Mesendoderm (in vitro differentiated cells): Measurements from ENCODE around the gene IFT80.

ENCODE experiments used
- DNase-seq: peaks from one replicate; pipeline ENCODE4 v3.0.0; 2013
- H2AK5ac ChIP-seq: 2 replicates; pipeline ENCODE4 v1.6.1; 2013; ENCODE audit warnings: low read length, inconsistent platforms
- H2BK120ac ChIP-seq: 2 replicates; pipeline ENCODE4 v1.6.1; 2013; ENCODE audit warnings: low read depth, mild to moderate bottlenecking, low read length, moderate library complexity, mixed read lengths
- H2BK15ac ChIP-seq: replicated peaks from 2 replicates; pipeline ENCODE4 v1.6.1; 2013; ENCODE audit warnings: low read depth, mild to moderate bottlenecking, moderate library complexity
- H2BK5ac ChIP-seq: 2 replicates; pipeline ENCODE4 v1.6.1; 2013; ENCODE audit warnings: low read length, inconsistent platforms
- H3K18ac ChIP-seq: 2 replicates; pipeline ENCODE4 v1.6.1; 2013; ENCODE audit warnings: mild to moderate bottlenecking, low read length, mixed read lengths
- H3K23ac ChIP-seq: one replicate; pipeline ENCODE4 v1.6.1; 2013; ENCODE audit warnings: low read length
- H3K27ac ChIP-seq: 2 replicates; pipeline ENCODE4 v1.5.1; 2013; ENCODE audit warnings: low read depth, mild to moderate bottlenecking, inconsistent platforms, low read length, moderate library complexity
- H3K27me3 ChIP-seq: 2 replicates; pipeline ENCODE4 v1.6.1; 2013; ENCODE audit warnings: low read length, control low read depth, mild to moderate bottlenecking, inconsistent platforms; ENCODE audit not compliant: insufficient read depth, poor library complexity
- H3K36me3 ChIP-seq: 2 replicates; pipeline ENCODE4 v1.6.1; 2013; ENCODE audit warnings: low read length, inconsistent platforms; ENCODE audit not compliant: control insufficient read depth, insufficient read depth
- H3K4ac ChIP-seq: one replicate; pipeline ENCODE4 v1.6.1; 2013; ENCODE audit warnings: low read depth, mild to moderate bottlenecking, low read length, moderate library complexity
- H3K4me1 ChIP-seq: 2 replicates; pipeline ENCODE4 v1.6.1; 2013; ENCODE audit warnings: low read depth, low read length, inconsistent platforms; ENCODE audit not compliant: control insufficient read depth
- H3K4me2 ChIP-seq: 2 replicates; pipeline ENCODE4 v1.6.1; 2013; ENCODE audit warnings: low read length
- H3K4me3 ChIP-seq: 2 replicates; pipeline ENCODE4 v1.5.1; 2013; ENCODE audit warnings: mild to moderate bottlenecking, low read length
- H3K56ac ChIP-seq: one replicate; pipeline ENCODE4 v1.6.1; 2013; ENCODE audit warnings: low read length
- H3K79me1 ChIP-seq: 2 replicates; pipeline ENCODE4 v1.6.1; 2013; ENCODE audit warnings: low read length, inconsistent platforms
- H3K79me2 ChIP-seq: 2 replicates; pipeline ENCODE4 v1.6.1; 2013; ENCODE audit warnings: mild to moderate bottlenecking, low read length; ENCODE audit not compliant: control insufficient read depth, insufficient read depth
- H3K9ac ChIP-seq: 2 replicates; pipeline ENCODE4 v1.6.1; 2013; ENCODE audit warnings: low read length, inconsistent platforms
- H4K5ac ChIP-seq: one replicate; pipeline ENCODE4 v1.6.1; 2013; ENCODE audit warnings: low read length
- H4K8ac ChIP-seq: one replicate; pipeline ENCODE4 v1.6.1; 2013; ENCODE audit warnings: low read depth, mild to moderate bottlenecking, control low read depth, low read length, moderate library complexity
- WGBS: extraction: QIAGEN DNeasy Blood & Tissue Kit; methylation state at CpG from one replicate; pipeline ENCODE4 v1.1.7; 2013; ENCODE audit warnings: low lambda C conversion rate, missing lambda C conversion rate; ENCODE audit not compliant: insufficient coverage; ENCODE audit errors: extremely low coverage; 5-methylcytosine and 5-hydroxymethylcytosine counted together

The IFT80 gene

GRCh38 chr3:160265088-160265487 is 133.9 kb downstream of the IFT80 start:
- Histone ChIP-seq H3K36me3 (no peaks in the 10 kb centered on the region), H4K8ac (no peak overlapping the region), H3K4ac (no peak overlapping the region), H3K27ac (no peak overlapping the region), H3K79me1 (no peaks in the 10 kb centered on the region), H3K4me3 (no peak overlapping the region), H3K4me1 (no peaks in the 10 kb centered on the region), H3K18ac (no peak overlapping the region), H2AK5ac (no peak overlapping the region), H3K27me3 (no peaks in the 10 kb centered on the region), H3K56ac (no peak overlapping the region), H3K79me2 (no peaks in the 10 kb centered on the region), H3K4me2 (no peak overlapping the region), H2BK5ac (no peak overlapping the region), H3K23ac (no peak overlapping the region), H2BK120ac (no peak overlapping the region), H3K9ac (no peak overlapping the region), H4K5ac (no peak overlapping the region), H2BK15ac (no peak overlapping the region)
- no CpG with 5 or more reads among the region's 2 CpGs for WGBS
- no peak for DNase-seq

GRCh38 chr3:160260587-160261270 is 138.3 kb downstream of the IFT80 start:
- Histone ChIP-seq H3K27me3 (no peaks in the 10 kb centered on the region), H4K8ac (no peak overlapping the region), H3K23ac (no peak overlapping the region), H2BK15ac (no peak overlapping the region), H3K79me2 (no peaks in the 10 kb centered on the region), H2BK5ac (no peak overlapping the region), H3K4me1 (no peaks in the 10 kb centered on the region), H3K4ac (no peak overlapping the region), H3K4me2 (no peak overlapping the region), H3K4me3 (no peak overlapping the region), H4K5ac (no peak overlapping the region), H3K79me1 (no peaks in the 10 kb centered on the region), H3K9ac (no peak overlapping the region), H2AK5ac (no peak overlapping the region), H3K27ac (no peak overlapping the region), H3K36me3 (no peaks in the 10 kb centered on the region), H3K56ac (no peak overlapping the region), H2BK120ac (no peak overlapping the region), H3K18ac (no peak overlapping the region)
- WGBS, result 100% methylated on average over 2 of the region's 7 CpGs
- no peak for DNase-seq

DNA sequence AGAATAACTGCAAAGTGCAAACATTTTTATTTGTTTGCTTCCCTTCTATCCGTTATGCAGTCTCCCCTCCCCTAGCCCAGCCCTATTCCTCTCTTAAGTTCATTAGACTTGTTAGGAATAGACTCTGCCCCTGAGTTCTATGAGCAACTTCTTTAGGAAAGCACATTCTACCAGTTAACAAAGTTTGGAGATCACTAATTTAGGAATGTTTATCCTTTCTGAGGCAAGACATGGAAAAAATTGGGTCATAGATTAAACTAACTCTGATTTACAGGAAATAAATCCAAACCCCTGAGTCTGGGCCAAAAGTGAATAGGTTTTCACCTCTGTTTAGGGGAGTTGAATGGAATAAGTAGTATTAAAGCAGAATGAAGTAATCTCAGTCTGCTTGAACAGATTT is 139.4 kb downstream of the IFT80 start:
- Histone ChIP-seq H2BK120ac (no peak overlapping the region), H2AK5ac (no peak overlapping the region), H2BK15ac (no peak overlapping the region), H4K5ac (no peak overlapping the region), H3K36me3 (no peaks in the 10 kb centered on the region), H2BK5ac (no peak overlapping the region), H4K8ac (no peak overlapping the region), H3K27ac (no peak overlapping the region), H3K4me1 (no peaks in the 10 kb centered on the region), H3K56ac (no peak overlapping the region), H3K79me2 (no peaks in the 10 kb centered on the region), H3K4ac (no peak overlapping the region), H3K79me1 (no peaks in the 10 kb centered on the region), H3K4me2 (no peak overlapping the region), H3K4me3 (no peak overlapping the region), H3K23ac (no peak overlapping the region), H3K18ac (no peak overlapping the region), H3K9ac (no peak overlapping the region), H3K27me3 (no peaks in the 10 kb centered on the region)
- no CpG with 5 or more reads among the region's 1 CpG for WGBS
- no peak for DNase-seq

- Histone ChIP-seq H3K23ac (no peak overlapping the region), H2BK5ac (no peak overlapping the region)
- WGBS, result no CpG with 5 or more reads among the region's 2 CpGs
Measured at GRCh38 chr3:160257606-160258005, 141.4 kb downstream of the IFT80 start.

GRCh38 chr3:160253298-160253697 is 145.7 kb downstream of the IFT80 start:
- Histone ChIP-seq H3K4me2 (no peak overlapping the region), H2AK5ac (no peak overlapping the region), H2BK15ac (no peak overlapping the region), H2BK5ac (no peak overlapping the region), H4K5ac (no peak overlapping the region), H3K4me3 (no peak overlapping the region), H3K36me3 (no peaks in the 10 kb centered on the region), H4K8ac (no peak overlapping the region), H3K4me1 (no peaks in the 10 kb centered on the region), H3K56ac (no peak overlapping the region), H3K23ac (no peak overlapping the region), H3K9ac (no peak overlapping the region), H2BK120ac (no peak overlapping the region), H3K27ac (no peak overlapping the region), H3K79me1 (no peaks in the 10 kb centered on the region), H3K79me2 (no peaks in the 10 kb centered on the region), H3K18ac (no peak overlapping the region), H3K4ac (no peak overlapping the region), H3K27me3 (no peaks in the 10 kb centered on the region)
- no peak for DNase-seq

More at GRCh38 chr3:160257606-160258005, 141.4 kb downstream of the IFT80 start:
- Histone ChIP-seq H3K4me1 (no peaks in the 10 kb centered on the region), H4K5ac (no peak overlapping the region), H3K79me2 (no peaks in the 10 kb centered on the region), H3K4me2 (no peak overlapping the region), H3K79me1 (no peaks in the 10 kb centered on the region), H4K8ac (no peak overlapping the region), H3K4me3 (no peak overlapping the region), H2BK15ac (no peak overlapping the region), H2BK120ac (no peak overlapping the region), H3K56ac (no peak overlapping the region), H3K4ac (no peak overlapping the region), H3K27ac (no peak overlapping the region), H3K9ac (no peak overlapping the region), H3K27me3 (no peaks in the 10 kb centered on the region), H3K18ac (no peak overlapping the region), H2AK5ac (no peak overlapping the region), H3K36me3 (no peaks in the 10 kb centered on the region)
- DNase-seq, result no peak

- no peak overlapping the region for H3K23ac ChIP-seq
- H2BK120ac ChIP-seq, result no peak overlapping the region
- DNase-seq, result no peak
- H3K4me2 ChIP-seq, result no peak overlapping the region
- no peak overlapping the region for H2BK15ac ChIP-seq
- H3K18ac ChIP-seq, result no peak overlapping the region
- no peaks in the 10 kb centered on the region for H3K36me3 ChIP-seq
- no peak overlapping the region for H4K8ac ChIP-seq
- no peak overlapping the region for H3K4ac ChIP-seq
- no peak overlapping the region for H4K5ac ChIP-seq
- WGBS, result no CpG with 5 or more reads among the region's 1 CpG
- H3K79me2 ChIP-seq, result no peaks in the 10 kb centered on the region
- no peak overlapping the region for H3K4me3 ChIP-seq
- H3K79me1 ChIP-seq, result no peaks in the 10 kb centered on the region
- no peak overlapping the region for H2BK5ac ChIP-seq
- no peak overlapping the region for H2AK5ac ChIP-seq
- no peak overlapping the region for H3K56ac ChIP-seq
- no peaks in the 10 kb centered on the region for H3K4me1 ChIP-seq
- no peaks in the 10 kb centered on the region for H3K27me3 ChIP-seq
- no peak overlapping the region for H3K9ac ChIP-seq
- H3K27ac ChIP-seq, result no peak overlapping the region
Measured at GRCh38 chr3:160247766-160248165, 151.3 kb downstream of the IFT80 start.
